Measurements from ENCODE around the gene IER5L. TPM values are rescaled to one million over a fixed set of nuclear protein-coding genes. Genes with fewer than 3 reads are reported as not detected.

The IER5L gene
- polyA plus RNA-seq, 1 experiment = 4.9 TPM

GRCh38 chr9:129224618-129225489 lies 46.8 kb upstream of the IER5L start:
- no peak for TF ChIP-seq CTCF (IDR thresholded peaks at IDR 0.05; ENCODE audit: low read depth, low read length)
- Histone ChIP-seq H3K27me3 (ENCODE audit: control insufficient read depth, insufficient read depth, low read length) (peaks cover 2% of the 10 kb centered on the region), H3K9me3 (ENCODE audit: control insufficient read depth, insufficient read depth, low read length) (no peaks in the 10 kb centered on the region; the same call in 1 of the 2 replicates), H3K4me3 (ENCODE audit: low read depth, low read length) (no peak overlapping the region), H3K27ac (ENCODE audit: low read depth, low read length) (no peak overlapping the region)
- no peak for DNase-seq (ENCODE audit: low read depth, low spot score)
- CTCF ChIA-PET = no interaction called here
- POLR2A ChIA-PET = interaction anchor here (0.7 kb wide), 1 partner anchor 91 kb away, joined by 4 read pairs; no protein-coding TSS in a partner anchor

GRCh38 chr9:129223551-129224208 lies 45.6 kb upstream of the IER5L start:
- CTCF ChIA-PET = no interaction called here
- no peak for TF ChIP-seq CTCF (IDR thresholded peaks at IDR 0.05; ENCODE audit: low read depth, low read length)
- Histone ChIP-seq H3K9me3 (ENCODE audit: control insufficient read depth, insufficient read depth, low read length) (no peaks in the 10 kb centered on the region; the same call in 1 of the 2 replicates), H3K27ac (ENCODE audit: low read depth, low read length) (no peak overlapping the region), H3K4me3 (ENCODE audit: low read depth, low read length) (no peak overlapping the region), H3K27me3 (ENCODE audit: control insufficient read depth, insufficient read depth, low read length) (peaks cover 2% of the 10 kb centered on the region)
- no peak for DNase-seq (ENCODE audit: low read depth, low spot score)
- POLR2A ChIA-PET = no interaction called here

GRCh38 chr9:129222819-129223218 lies 44.8 kb upstream of the IER5L start:
- ChIA-PET POLR2A (no interaction called here), CTCF (no interaction called here)
- no peaks in the 10 kb centered on the region; the same call in 1 of the 2 replicates for H3K9me3 ChIP-seq (ENCODE audit: control insufficient read depth, insufficient read depth, low read length)
- no peak overlapping the region for H3K27ac ChIP-seq (ENCODE audit: low read depth, low read length)
- no peak for TF ChIP-seq CTCF (IDR thresholded peaks at IDR 0.05; ENCODE audit: low read depth, low read length)
- no peak overlapping the region for H3K4me3 ChIP-seq (ENCODE audit: low read depth, low read length)
- peaks cover 2% of the 10 kb centered on the region for H3K27me3 ChIP-seq (ENCODE audit: control insufficient read depth, insufficient read depth, low read length)
- DNase-seq (ENCODE audit: low read depth, low spot score) = no peak

- no peak for TF ChIP-seq CTCF (IDR thresholded peaks at IDR 0.05; ENCODE audit: low read depth, low read length)
- ChIA-PET CTCF (no interaction called here), POLR2A (no interaction called here)
- no peaks in the 10 kb centered on the region; the same call in 1 of the 2 replicates for H3K9me3 ChIP-seq (ENCODE audit: control insufficient read depth, insufficient read depth, low read length)
- no peak for DNase-seq (ENCODE audit: low read depth, low spot score)
- H3K4me3 ChIP-seq (ENCODE audit: low read depth, low read length) = no peak overlapping the region
- no peaks in the 10 kb centered on the region for H3K27me3 ChIP-seq (ENCODE audit: control insufficient read depth, insufficient read depth, low read length)
- no peak overlapping the region for H3K27ac ChIP-seq (ENCODE audit: low read depth, low read length)
Observed at GRCh38 chr9:129221979-129222635, 44.0 kb upstream of the IER5L start.
